OCI-LY1 (cell line): ENCODE results near the gene IL1RAPL2.

ENCODE experiments used
- H2AFZ ChIP-seq: fragments of 200-600 bp; sonication (generic), shearing (Covaris generic); 2 replicates; pipeline ENCODE4 v1.6.0; 2014; ENCODE audit warnings: antibody characterized with exemption, mild to moderate bottlenecking, low read length
- H3F3A ChIP-seq: fragments of 200-600 bp; sonication (generic), shearing (Covaris generic); 2 replicates; pipeline ENCODE4 v1.6.0; 2014; ENCODE audit warnings: mild to moderate bottlenecking, antibody characterized with exemption, low read length, moderate library complexity; ENCODE audit not compliant: insufficient read depth
- H3K27ac ChIP-seq: fragments of 200-600 bp; sonication (generic); 2 replicates; pipeline ENCODE4 v1.5.1; 2014; ENCODE audit warnings: low read length, mixed run types, mild to moderate bottlenecking, low read depth; ENCODE audit not compliant: poor library complexity, severe bottlenecking
- H3K27me3 ChIP-seq: fragments of 200-600 bp; sonication (generic); 2 replicates; pipeline ENCODE4 v1.6.0; 2014; ENCODE audit warnings: antibody characterized with exemption, mild to moderate bottlenecking, low read length, moderate library complexity; ENCODE audit not compliant: insufficient read depth
- H3K36me3 ChIP-seq: fragments of 200-600 bp; sonication (generic); 2 replicates; pipeline ENCODE4 v1.6.1; 2014; ENCODE audit warnings: mild to moderate bottlenecking, antibody characterized with exemption, low read length, moderate library complexity, mixed read lengths; ENCODE audit not compliant: insufficient read depth
- H3K4me1 ChIP-seq: fragments of 200-600 bp; sonication (generic); 2 replicates; pipeline ENCODE4 v1.5.1; 2014; ENCODE audit warnings: mild to moderate bottlenecking, low read length, moderate library complexity; ENCODE audit not compliant: insufficient read depth, severe bottlenecking
- H3K4me2 ChIP-seq: fragments of 200-600 bp; sonication (generic), shearing (Covaris generic); 2 replicates; pipeline ENCODE4 v1.6.1; 2014; ENCODE audit warnings: low read length
- H3K4me3 ChIP-seq: fragments of 200-600 bp; sonication (generic); 2 replicates; pipeline ENCODE4 v1.5.1; 2014; ENCODE audit warnings: low read length, low read depth, mild to moderate bottlenecking, mixed read lengths; ENCODE audit not compliant: poor library complexity, severe bottlenecking
- H3K79me2 ChIP-seq: fragments of 200-600 bp; shearing (Covaris generic); 2 replicates; pipeline ENCODE4 v1.6.1; 2016; ENCODE audit warnings: mixed run types, low read length, mixed read lengths; ENCODE audit not compliant: insufficient read depth
- H3K9ac ChIP-seq: fragments of 200-600 bp; sonication (generic), shearing (Covaris generic); 2 replicates; pipeline ENCODE4 v1.6.1; 2014; ENCODE audit warnings: mild to moderate bottlenecking, low read length, mixed read lengths
- H3K9me2 ChIP-seq: fragments of 200-600 bp; sonication (generic), shearing (Covaris generic); 2 replicates; pipeline ENCODE4 v1.6.1; 2014; ENCODE audit warnings: low read depth, mild to moderate bottlenecking, low read length, mixed read lengths
- H3K9me3 ChIP-seq: fragments of 200-600 bp; shearing (Covaris generic); 2 replicates; pipeline ENCODE4 v1.6.1; 2014; ENCODE audit warnings: low read length, mixed read lengths
- H4K20me1 ChIP-seq: fragments of 200-600 bp; sonication (generic), shearing (Covaris generic); 2 replicates; pipeline ENCODE4 v1.6.0; 2016; ENCODE audit warnings: mild to moderate bottlenecking, low read length; ENCODE audit not compliant: insufficient read depth
- CTCF ChIP-seq: fragments of 200-600 bp; sonication (generic), shearing (Covaris generic); IDR thresholded peaks from 2 replicates; pipeline ENCODE4 v1.5.1; 2017; ENCODE audit warnings: mild to moderate bottlenecking, antibody characterized with exemption, low read length, moderate library complexity, mixed read lengths
- EZH2 ChIP-seq: fragments of 200-600 bp; sonication (generic), shearing (Covaris generic); IDR thresholded peaks from 2 replicates; pipeline ENCODE4 v1.8.0; 2017; ENCODE audit warnings: borderline replicate concordance, mixed run types, mild to moderate bottlenecking, antibody characterized with exemption, low read length, moderate library complexity, mixed read lengths

Gene IL1RAPL2

GRCh38 chrX:105553118-105553517 is 987.1 kb downstream of the IL1RAPL2 start:
- no peaks in the 10 kb centered on the region for H3K4me1 ChIP-seq
- no peaks in the 10 kb centered on the region for H3K27me3 ChIP-seq
- H3K4me2 ChIP-seq: no peak overlapping the region
- H3K27ac ChIP-seq: no peak overlapping the region
- H3F3A ChIP-seq: no peaks in the 10 kb centered on the region
- TF ChIP-seq EZH2: no peak
- no peak for TF ChIP-seq CTCF
- H3K36me3 ChIP-seq: no peaks in the 10 kb centered on the region
- H3K4me3 ChIP-seq: no peak overlapping the region
- no peak overlapping the region for H3K9ac ChIP-seq
- no peaks in the 10 kb centered on the region for H3K9me2 ChIP-seq
- no peaks in the 10 kb centered on the region for H3K9me3 ChIP-seq
- no peaks in the 10 kb centered on the region for H3K79me2 ChIP-seq
- no peak overlapping the region for H2AFZ ChIP-seq
- no peaks in the 10 kb centered on the region for H4K20me1 ChIP-seq

GRCh38 chrX:105564501-105564900 is 998.5 kb downstream of the IL1RAPL2 start:
- Histone ChIP-seq H4K20me1 (no peaks in the 10 kb centered on the region), H3K4me1 (no peaks in the 10 kb centered on the region), H3K27ac (no peak overlapping the region), H2AFZ (no peak overlapping the region), H3K4me3 (no peak overlapping the region), H3K4me2 (no peak overlapping the region), H3K36me3 (no peaks in the 10 kb centered on the region), H3K27me3 (no peaks in the 10 kb centered on the region), H3K79me2 (no peaks in the 10 kb centered on the region), H3K9me3 (no peaks in the 10 kb centered on the region), H3F3A (no peaks in the 10 kb centered on the region), H3K9ac (no peak overlapping the region), H3K9me2 (no peaks in the 10 kb centered on the region)
- TF ChIP-seq CTCF: no peak
- TF ChIP-seq EZH2: no peak

GRCh38 chrX:105565856-105566255 is 999.9 kb downstream of the IL1RAPL2 start:
- no peak overlapping the region for H3K9ac ChIP-seq
- no peak overlapping the region for H2AFZ ChIP-seq
- no peaks in the 10 kb centered on the region for H3K36me3 ChIP-seq
- no peaks in the 10 kb centered on the region for H3K79me2 ChIP-seq
- no peaks in the 10 kb centered on the region for H3K9me3 ChIP-seq
- H3K4me1 ChIP-seq: no peaks in the 10 kb centered on the region
- no peak for TF ChIP-seq CTCF
- no peak for TF ChIP-seq EZH2
- H3K27me3 ChIP-seq: no peaks in the 10 kb centered on the region
- no peak overlapping the region for H3K4me2 ChIP-seq
- H4K20me1 ChIP-seq: no peaks in the 10 kb centered on the region
- no peaks in the 10 kb centered on the region for H3F3A ChIP-seq
- no peak overlapping the region for H3K4me3 ChIP-seq
- H3K27ac ChIP-seq: no peak overlapping the region
- H3K9me2 ChIP-seq: no peaks in the 10 kb centered on the region
